ENCODE results near the gene RPS19BP1.

- TF ChIP-seq POLR2A (IDR thresholded peaks at IDR 0.05; ENCODE audit: low read length) (no peak), HMGXB4 (CRISPR knock-in tag; IDR thresholded peaks at IDR 0.05; ENCODE audit: borderline replicate concordance) (no peak), CTCF (IDR thresholded peaks at IDR 0.05) (no peak), USF2 (IDR thresholded peaks at IDR 0.05) (no peak), MAZ (IDR thresholded peaks at IDR 0.05; ENCODE audit: borderline replicate concordance, low read depth, low read length) (no peak), KDM1A (IDR thresholded peaks at IDR 0.05; ENCODE audit: low read depth) (no peak), GATA3 (IDR thresholded peaks at IDR 0.05; ENCODE audit: borderline replicate concordance) (no peak), PBX3 (IDR thresholded peaks at IDR 0.05) (no peak), MAFK (IDR thresholded peaks at IDR 0.05; ENCODE audit: partially characterized antibody) (no peak)
These were observed 30.4 kb upstream of the RPS19BP1 start for GRCh38 chr22:39562839-39563489.
